ENCODE data around the gene LRCH3.

- TF ChIP-seq, protein P1, sequence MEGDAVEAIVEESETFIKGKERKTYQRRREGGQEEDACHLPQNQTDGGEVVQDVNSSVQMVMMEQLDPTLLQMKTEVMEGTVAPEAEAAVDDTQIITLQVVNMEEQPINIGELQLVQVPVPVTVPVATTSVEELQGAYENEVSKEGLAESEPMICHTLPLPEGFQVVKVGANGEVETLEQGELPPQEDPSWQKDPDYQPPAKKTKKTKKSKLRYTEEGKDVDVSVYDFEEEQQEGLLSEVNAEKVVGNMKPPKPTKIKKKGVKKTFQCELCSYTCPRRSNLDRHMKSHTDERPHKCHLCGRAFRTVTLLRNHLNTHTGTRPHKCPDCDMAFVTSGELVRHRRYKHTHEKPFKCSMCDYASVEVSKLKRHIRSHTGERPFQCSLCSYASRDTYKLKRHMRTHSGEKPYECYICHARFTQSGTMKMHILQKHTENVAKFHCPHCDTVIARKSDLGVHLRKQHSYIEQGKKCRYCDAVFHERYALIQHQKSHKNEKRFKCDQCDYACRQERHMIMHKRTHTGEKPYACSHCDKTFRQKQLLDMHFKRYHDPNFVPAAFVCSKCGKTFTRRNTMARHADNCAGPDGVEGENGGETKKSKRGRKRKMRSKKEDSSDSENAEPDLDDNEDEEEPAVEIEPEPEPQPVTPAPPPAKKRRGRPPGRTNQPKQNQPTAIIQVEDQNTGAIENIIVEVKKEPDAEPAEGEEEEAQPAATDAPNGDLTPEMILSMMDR (IDR thresholded peaks at IDR 0.05; ENCODE audit: low read depth, low read length) = no peak
- TF ChIP-seq MAX (IDR thresholded peaks at IDR 0.05; ENCODE audit: low read depth, low read length) = no peak
- TF ChIP-seq POLR2A (IDR thresholded peaks at IDR 0.05; ENCODE audit: extremely low read depth, insufficient read length) = no peak
- no peak for TF ChIP-seq MYC (IDR thresholded peaks at IDR 0.05; ENCODE audit: low read depth, low read length)
These were observed 17.0 kb downstream of the LRCH3 start for GRCh38 chr3:197807969-197808587.
